GM12878 (cell line): Measurements from ENCODE around the gene AP1S3. TPM values are rescaled to one million over a fixed set of nuclear protein-coding genes. Genes with fewer than 3 reads are reported as not detected.

Experiments
- ATAC-seq: fragments of 200-7000 bp; cut with Tn5 transposase; 3 replicates; pipeline ENCODE4 v1.9.1; 2020; ENCODE audit warnings: mild to moderate bottlenecking, moderate library complexity
- BruUV-seq: library from RNA; stranded (reverse); fragments of 400-500 nt; replicated peaks from 2 replicates; lab custom pipeline; 2021; lab: Mats Ljungman, UMichigan
- CTCF ChIA-PET: fragments of 300-600 bp; sonication (Branson Sonifier 250); formaldehyde crosslinking; extraction: SDS; loops from one replicate; lab custom pipeline; 2021; ENCODE audit warnings: inconsistent platforms; lab: Yijun Ruan, JAX
- POLR2A ChIA-PET: fragments of 350-600 bp; formaldehyde crosslinking; extraction: SDS; loops from one replicate; lab custom pipeline; 2021; ENCODE audit warnings: inconsistent platforms; lab: Charles Lee
- RAD21 ChIA-PET: fragments of 300-600 bp; sonication (Branson Sonifier 250); formaldehyde crosslinking; loops from one replicate; lab custom pipeline; 2023; ENCODE audit warnings: antibody characterized with exemption; ENCODE audit not compliant: unreplicated experiment; lab: Charles Lee
- SMC1A ChIA-PET: fragments of 300-600 bp; sonication (Branson Sonifier 250); formaldehyde crosslinking; loops from one replicate; lab custom pipeline; 2023; ENCODE audit not compliant: unreplicated experiment, uncharacterized antibody; lab: Charles Lee
- DNase-seq: peaks from one replicate; pipeline ENCODE4 v3.0.0-alpha.2; 2011; ENCODE audit warnings: low read depth, low spot score
- FAIRE-seq: peaks from 3 replicates; lab custom pipeline; 2011; peaks lifted over from hg19 to GRCh38; lab: Jason Lieb, UNC
- H2AFZ ChIP-seq: 2 replicates; pipeline ENCODE4 v1.6.0; 2011; ENCODE audit warnings: low read depth, low read length, control low read depth; ENCODE audit not compliant: control insufficient read depth
- H3K27ac ChIP-seq: 2 replicates; pipeline ENCODE4 v1.5.1; 2011; ENCODE audit warnings: control low read depth; ENCODE audit not compliant: control insufficient read depth, insufficient read depth
- H3K27me3 ChIP-seq, 2 experiments: replicated peaks in 1 of 2; 2 replicates each; pipeline versions ENCODE4 v1.6.0 to v1.6.1; 2011; ENCODE audit warnings: low read length in 1 of 2; ENCODE audit not compliant: control insufficient read depth in 2 of 2, insufficient read depth in 2 of 2
- H3K36me3 ChIP-seq, 2 experiments: 2 replicates each; pipeline ENCODE4 v1.5.1; 2011; ENCODE audit warnings: low read length in 1 of 2; ENCODE audit not compliant: control insufficient read depth in 2 of 2, insufficient read depth in 2 of 2
- H3K4me1 ChIP-seq: 2 replicates; pipeline ENCODE4 v1.6.1; 2011; ENCODE audit warnings: mild to moderate bottlenecking, low read length, moderate library complexity, mixed read lengths; ENCODE audit not compliant: control insufficient read depth, insufficient read depth
- H3K4me2 ChIP-seq: 2 replicates; pipeline ENCODE4 v1.6.0; 2011; ENCODE audit warnings: control low read depth; ENCODE audit not compliant: control insufficient read depth, insufficient read depth
- H3K4me3 ChIP-seq: fragments of 200-600 bp; sonication (generic); 2 replicates; pipeline ENCODE4 v1.5.1; 2016
- H3K79me2 ChIP-seq: 2 replicates; pipeline ENCODE4 v1.6.0; 2011; ENCODE audit warnings: low read length; ENCODE audit not compliant: control insufficient read depth, insufficient read depth
- H3K9ac ChIP-seq: 2 replicates; pipeline ENCODE4 v1.8.0; 2011; ENCODE audit warnings: low read length, control low read depth, mixed read lengths; ENCODE audit not compliant: control insufficient read depth, insufficient read depth
- H3K9me3 ChIP-seq: replicated peaks from 3 replicates; pipeline ENCODE4 v1.5.1; 2011; ENCODE audit warnings: mild to moderate bottlenecking, low read length; ENCODE audit not compliant: control insufficient read depth, insufficient read depth
- H4K20me1 ChIP-seq: 2 replicates; pipeline ENCODE4 v1.6.0; 2011; ENCODE audit not compliant: control insufficient read depth, insufficient read depth
- BACH1 ChIP-seq: fragments of 450-650 bp; IDR thresholded peaks from 2 replicates; pipeline ENCODE4 v1.6.1; 2017; ENCODE audit warnings: mild to moderate bottlenecking, borderline replicate concordance
- BCL11A ChIP-seq: IDR thresholded peaks from 2 replicates; pipeline ENCODE4 v1.6.1; 2011; ENCODE audit warnings: low read depth, low read length
- CBX3 ChIP-seq: fragments of 200-600 bp; sonication (generic); IDR thresholded peaks from 2 replicates; pipeline ENCODE4 v1.6.1; 2016; ENCODE audit warnings: low read depth, borderline replicate concordance
- CREB1 ChIP-seq: IDR thresholded peaks from 2 replicates; pipeline ENCODE4 v1.6.1; 2012; ENCODE audit warnings: low read depth, mild to moderate bottlenecking, inconsistent platforms
- CREM ChIP-seq: IDR thresholded peaks from 2 replicates; pipeline ENCODE4 v1.6.1; 2014; ENCODE audit warnings: antibody characterized with exemption, low read depth
- IKZF2 ChIP-seq, 2 experiments: fragments of 450-650 bp; IDR thresholded peaks; 2 replicates each; pipeline ENCODE4 v1.6.1; 2017; ENCODE audit warnings: mild to moderate bottlenecking in 2 of 2, moderate library complexity in 2 of 2
- IRF4 ChIP-seq: IDR thresholded peaks from 2 replicates; pipeline ENCODE4 v1.6.1; 2011; ENCODE audit warnings: low read depth, low read length
- JUND ChIP-seq: IDR thresholded peaks from 2 replicates; pipeline ENCODE4 v1.6.1; 2012; ENCODE audit warnings: low read depth, mild to moderate bottlenecking, low read length, improper control_type of control experiment, moderate library complexity
- MEF2A ChIP-seq: IDR thresholded peaks from 2 replicates; pipeline ENCODE4 v1.6.1; 2011; ENCODE audit warnings: low read depth, mild to moderate bottlenecking, low read length, moderate library complexity; ENCODE audit not compliant: insufficient read depth
- NFIC ChIP-seq: IDR thresholded peaks from 2 replicates; pipeline ENCODE4 v1.6.1; 2012; ENCODE audit warnings: low read depth, mild to moderate bottlenecking, inconsistent platforms, low read length, moderate library complexity
- NR2F1 ChIP-seq: fragments of 450-650 bp; conservative IDR thresholded peaks from 2 replicates; pipeline ENCODE4 v1.6.1; 2017; ENCODE audit warnings: mild to moderate bottlenecking
- POLR2AphosphoS5 ChIP-seq: IDR thresholded peaks from 2 replicates; pipeline ENCODE4 v1.6.1; 2011; ENCODE audit warnings: mild to moderate bottlenecking, low read length, inconsistent platforms
- SIX5 ChIP-seq: IDR thresholded peaks from 2 replicates; pipeline ENCODE4 v1.6.1; 2011; ENCODE audit warnings: mild to moderate bottlenecking, low read depth, low read length, moderate library complexity; ENCODE audit not compliant: severe bottlenecking
- WGBS: methylation state at CpG from one replicate; pipeline ENCODE4 v1.1.6; 2016; ENCODE audit warnings: low lambda C conversion rate; ENCODE audit not compliant: insufficient replicate concordance, insufficient coverage; ENCODE audit errors: missing lambda C conversion rate; 5-methylcytosine and 5-hydroxymethylcytosine counted together
- in situ Hi-C: fragments of 300-500 bp; cut with MboI; formaldehyde crosslinking; loops from 9 replicates; pipeline ENCODE4 v1.14.3; 2018; ENCODE audit warnings: mixed read lengths
- intact Hi-C: fragments of 100-400 bp; cut with micrococcal nuclease; formaldehyde crosslinking; loops from one replicate; pipeline ENCODE4 v1.14.2; 2022; ENCODE audit not compliant: unreplicated experiment
- polyA plus RNA-seq, 11 experiments: library from polyadenylated mRNA; depleted of rRNA in 4 of 11; unstranded in 6 of 11; stranded (reverse) in 5 of 11; fragments of >200 nt; fragmentation: Nextera tagmentation in 4 of 11; fragmentation: Illumina TruSeq in 1 of 11; extraction: Ambion mirVana in 4 of 11; extraction: Trizol in 1 of 11; gene quantifications; 1 replicate in 1 of 11; 2 replicates in 10 of 11; pipeline versions ENCODE4 v1.2.1 to v1.2.3, GENCODE V29; 2011 to 2016; ENCODE audit warnings: inconsistent platforms in 2 of 11, missing spikeins in 2 of 11, low read depth in 1 of 11
- total RNA-seq, 4 experiments: library from RNA; depleted of rRNA in 3 of 4; stranded (reverse); fragments of >200 nt in 3 of 4; fragmentation: Illumina TruSeq in 1 of 4; extraction: Trizol in 1 of 4; gene quantifications; 2 replicates each; pipeline versions ENCODE4 v1.2.1 to v1.2.3, GENCODE V29; 2013 to 2021
- TF ChIP-seq, protein P1 (sequence below): fragments of 450-650 bp; IDR thresholded peaks from 2 replicates; pipeline ENCODE4 v1.6.1; 2017; ENCODE audit warnings: mild to moderate bottlenecking, low read depth, inconsistent platforms; ENCODE audit not compliant: poor library complexity, severe bottlenecking
- TF ChIP-seq, protein P2 (sequence below): fragments of 450-650 bp; IDR thresholded peaks from 2 replicates; pipeline ENCODE4 v1.6.1; 2017; ENCODE audit warnings: borderline replicate concordance
- TF ChIP-seq, protein P3 (sequence below): IDR thresholded peaks from 2 replicates; pipeline ENCODE4 v1.6.1; 2011; ENCODE audit warnings: borderline replicate concordance, low read depth, mild to moderate bottlenecking, moderate library complexity, low read length; ENCODE audit not compliant: insufficient read depth, poor library complexity, severe bottlenecking
- TF ChIP-seq, protein P4 (sequence below): IDR thresholded peaks from 2 replicates; pipeline ENCODE4 v1.6.1; 2011; ENCODE audit warnings: low read depth, low read length, improper control_type of control experiment, borderline replicate concordance

AP1S3 gene
- total and polyA plus RNA-seq, 10 of the 15 experiments (the other 5 are each of a cell fraction or from before 2014, with no cell fraction given) = 2.6 to 14.3 (median 9.2) TPM

DNA sequence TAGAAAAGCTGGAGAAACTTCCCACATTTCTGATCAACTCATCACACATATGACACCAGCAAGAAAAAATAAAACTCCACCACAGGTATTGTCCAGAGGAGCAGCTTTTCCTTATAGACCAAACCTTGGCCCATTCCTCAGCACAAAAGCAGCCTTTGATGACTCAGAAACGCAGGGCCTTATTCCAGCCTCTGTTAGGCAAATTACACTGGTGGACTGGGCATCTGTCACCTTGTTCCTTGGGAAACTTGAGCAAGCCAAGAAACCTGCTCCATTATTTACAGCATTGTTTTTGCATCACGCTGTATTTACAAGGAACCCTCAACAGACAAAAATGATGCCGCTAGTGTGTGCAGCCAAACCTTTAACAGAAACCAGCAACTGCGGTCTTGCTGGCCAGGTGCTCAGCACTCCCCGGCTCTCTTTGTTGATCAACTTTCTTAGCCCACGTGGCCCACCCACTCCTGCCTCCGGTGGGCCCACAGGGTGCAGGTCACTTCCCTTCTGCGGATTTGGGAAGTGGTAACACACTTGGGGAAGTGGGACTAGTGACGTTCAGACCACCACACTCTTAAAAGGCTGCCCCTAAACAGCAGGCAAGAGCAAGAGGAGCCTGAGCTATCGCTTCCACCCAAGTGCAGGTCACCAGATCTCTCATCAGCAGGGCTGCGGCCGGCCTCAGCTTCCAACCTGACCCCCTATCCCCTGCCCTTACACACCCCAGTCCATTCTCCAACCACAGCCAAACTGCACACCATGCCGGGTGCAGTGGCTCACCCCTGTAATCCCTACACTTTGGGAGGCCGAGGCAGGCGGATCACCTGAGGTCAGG lies 1.5 kb downstream of the AP1S3 start:
- Histone ChIP-seq H3K4me2 (peak overlapping the region; percentile 90), H3K79me2 (peaks cover 23% of the 10 kb centered on the region), H3K27ac (peak overlapping the region; percentile 58), H2AFZ (no peak overlapping the region; the same call in 1 of the 2 replicates), H3K9me3 (no peaks in the 10 kb centered on the region), H3K4me1 (0 out of 2 replicates have a peak, but pooled peaks cover 5% of the 10 kb centered on the region), H3K36me3 (no peaks in the 10 kb centered on the region), H3K4me3 (peak overlapping the region; percentile 82; the same call in 1 of the 2 replicates), H4K20me1 (no peaks in the 10 kb centered on the region), H3K9ac (peak overlapping the region; percentile 79), H3K27me3 (no peaks in the 10 kb centered on the region)
- ATAC-seq (peak; percentile 71), FAIRE-seq (no peak), DNase-seq (peak; percentile 66)
- ChIA-PET CTCF (no interaction called here), RAD21 (interaction anchor here (0.6 to 1.3 kb wide), 4 partner anchors 18 to 136 kb away, joined by 3 read pairs; no protein-coding TSS in a partner anchor), POLR2A (interaction anchor here (0.6 kb wide), 1 partner anchor 929 kb away, joined by 3 read pairs; no protein-coding TSS in a partner anchor), SMC1A (interaction anchor here (0.6 to 1.4 kb wide), 8 partner anchors 12 to 1425 kb away, joined by 3 to 5 read pairs (median 3); no protein-coding TSS in a partner anchor)
- in situ Hi-C loops = no loop called here
- 15% methylated on average over 15 of the region's 15 CpGs for WGBS
- intact Hi-C loops = loop anchor here (2.0 to 5.0 kb wide), 3 partner anchors 29 to 106 kb away; no protein-coding TSS in a partner anchor
- BruUV-seq = no TSS peak
- TF ChIP-seq, protein P1, sequence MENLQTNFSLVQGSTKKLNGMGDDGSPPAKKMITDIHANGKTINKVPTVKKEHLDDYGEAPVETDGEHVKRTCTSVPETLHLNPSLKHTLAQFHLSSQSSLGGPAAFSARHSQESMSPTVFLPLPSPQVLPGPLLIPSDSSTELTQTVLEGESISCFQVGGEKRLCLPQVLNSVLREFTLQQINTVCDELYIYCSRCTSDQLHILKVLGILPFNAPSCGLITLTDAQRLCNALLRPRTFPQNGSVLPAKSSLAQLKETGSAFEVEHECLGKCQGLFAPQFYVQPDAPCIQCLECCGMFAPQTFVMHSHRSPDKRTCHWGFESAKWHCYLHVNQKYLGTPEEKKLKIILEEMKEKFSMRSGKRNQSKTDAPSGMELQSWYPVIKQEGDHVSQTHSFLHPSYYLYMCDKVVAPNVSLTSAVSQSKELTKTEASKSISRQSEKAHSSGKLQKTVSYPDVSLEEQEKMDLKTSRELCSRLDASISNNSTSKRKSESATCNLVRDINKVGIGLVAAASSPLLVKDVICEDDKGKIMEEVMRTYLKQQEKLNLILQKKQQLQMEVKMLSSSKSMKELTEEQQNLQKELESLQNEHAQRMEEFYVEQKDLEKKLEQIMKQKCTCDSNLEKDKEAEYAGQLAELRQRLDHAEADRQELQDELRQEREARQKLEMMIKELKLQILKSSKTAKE = peak; percentile 25
- TF ChIP-seq NFIC = peak; percentile 57; the same call in 1 of the 2 replicates
- TF ChIP-seq CREM = peak; percentile 85; the same call in 1 of the 2 replicates
- TF ChIP-seq, protein P2, sequence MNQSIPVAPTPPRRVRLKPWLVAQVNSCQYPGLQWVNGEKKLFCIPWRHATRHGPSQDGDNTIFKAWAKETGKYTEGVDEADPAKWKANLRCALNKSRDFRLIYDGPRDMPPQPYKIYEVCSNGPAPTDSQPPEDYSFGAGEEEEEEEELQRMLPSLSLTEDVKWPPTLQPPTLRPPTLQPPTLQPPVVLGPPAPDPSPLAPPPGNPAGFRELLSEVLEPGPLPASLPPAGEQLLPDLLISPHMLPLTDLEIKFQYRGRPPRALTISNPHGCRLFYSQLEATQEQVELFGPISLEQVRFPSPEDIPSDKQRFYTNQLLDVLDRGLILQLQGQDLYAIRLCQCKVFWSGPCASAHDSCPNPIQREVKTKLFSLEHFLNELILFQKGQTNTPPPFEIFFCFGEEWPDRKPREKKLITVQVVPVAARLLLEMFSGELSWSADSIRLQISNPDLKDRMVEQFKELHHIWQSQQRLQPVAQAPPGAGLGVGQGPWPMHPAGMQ = no peak
- TF ChIP-seq, protein P3, sequence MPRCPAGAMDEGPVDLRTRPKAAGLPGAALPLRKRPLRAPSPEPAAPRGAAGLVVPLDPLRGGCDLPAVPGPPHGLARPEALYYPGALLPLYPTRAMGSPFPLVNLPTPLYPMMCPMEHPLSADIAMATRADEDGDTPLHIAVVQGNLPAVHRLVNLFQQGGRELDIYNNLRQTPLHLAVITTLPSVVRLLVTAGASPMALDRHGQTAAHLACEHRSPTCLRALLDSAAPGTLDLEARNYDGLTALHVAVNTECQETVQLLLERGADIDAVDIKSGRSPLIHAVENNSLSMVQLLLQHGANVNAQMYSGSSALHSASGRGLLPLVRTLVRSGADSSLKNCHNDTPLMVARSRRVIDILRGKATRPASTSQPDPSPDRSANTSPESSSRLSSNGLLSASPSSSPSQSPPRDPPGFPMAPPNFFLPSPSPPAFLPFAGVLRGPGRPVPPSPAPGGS = no peak
- TF ChIP-seq POLR2AphosphoS5 = peak; percentile 72; the same call in 1 of the 2 replicates
- TF ChIP-seq BACH1 = peak; percentile 69; the same call in 1 of the 2 replicates
- TF ChIP-seq CREB1 = peak; percentile 88
- peak; percentile 40; the same call in 1 of the 2 replicates for TF ChIP-seq MEF2A
- TF ChIP-seq, protein P4, sequence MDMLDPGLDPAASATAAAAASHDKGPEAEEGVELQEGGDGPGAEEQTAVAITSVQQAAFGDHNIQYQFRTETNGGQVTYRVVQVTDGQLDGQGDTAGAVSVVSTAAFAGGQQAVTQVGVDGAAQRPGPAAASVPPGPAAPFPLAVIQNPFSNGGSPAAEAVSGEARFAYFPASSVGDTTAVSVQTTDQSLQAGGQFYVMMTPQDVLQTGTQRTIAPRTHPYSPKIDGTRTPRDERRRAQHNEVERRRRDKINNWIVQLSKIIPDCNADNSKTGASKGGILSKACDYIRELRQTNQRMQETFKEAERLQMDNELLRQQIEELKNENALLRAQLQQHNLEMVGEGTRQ = peak; percentile 68
- TF ChIP-seq NR2F1 = peak; percentile 71; the same call in 1 of the 2 replicates
- peak; percentile 81 for TF ChIP-seq IRF4
- TF ChIP-seq BCL11A = peak; percentile 43; the same call in 1 of the 2 replicates
- peak; percentile 97 for TF ChIP-seq IKZF2 (IDR thresholded peaks at IDR 0.05)
- TF ChIP-seq JUND = no peak
- no peak for TF ChIP-seq CBX3
- no peak for TF ChIP-seq SIX5
